Left lobe of liver (tissue), 2 donors: ENCODE results near the gene BRDT. TPM values are rescaled to one million over a fixed set of nuclear protein-coding genes. Genes with fewer than 3 reads are reported as not detected.
A peak's percentile ranks its signal among the peaks of the same experiment; 100 is the strongest.
"Not testable (repeated sequence)": the region's sequence is repeated elsewhere in the genome, so short reads cannot be mapped to it uniquely, and the experiment has no call there.

Experiments used
- ATAC-seq: fragments of 200-7000 bp; cut with Tn5 transposase; one replicate; pipeline ENCODE4 v1.9.1; 2020; ENCODE audit warnings: mild to moderate bottlenecking, moderate library complexity
- DNase-seq: peaks from one replicate; pipeline ENCODE4 v3.0.0-alpha.2; 2020; ENCODE audit warnings: low spot score
- total RNA-seq: library from RNA; stranded (reverse); gene quantifications from one replicate; pipeline ENCODE4 v1.2.1, GENCODE V29; 2021
- donor health status: DM: no; HTN: no; CAD: no; lungs with moderate emphysema.
- donor health status: DM: no; HTN: yes; CAD: no.

BRDT gene
- total RNA-seq, 1 donor from 2014 or later, result not detected

- DNase-seq (no peak), ATAC-seq (peak; percentile 37)
These were observed 32.9 kb downstream of the BRDT start for GRCh38 chr1:91981996-91982609.

- DNase-seq (no peak), ATAC-seq (no peak)
These were observed 44.1 kb downstream of the BRDT start for GRCh38 chr1:91993256-91993655.

GRCh38 chr1:91997607-91998195 is 48.5 kb downstream of the BRDT start:
- no peak for DNase-seq
- peak; percentile 34 for ATAC-seq

GRCh38 chr1:92004129-92004528 is 54.9 kb downstream of the BRDT start:
- DNase-seq, result no peak
- no peak for ATAC-seq

- ATAC-seq (no peak), DNase-seq (no peak)
These were observed 64.7 kb downstream of the BRDT start for GRCh38 chr1:92013923-92014322.

GRCh38 chr1:92016720-92017316 is 67.6 kb downstream of the BRDT start:
- no peak for ATAC-seq
- no peak for DNase-seq

GRCh38 chr1:92017656-92018055 is 68.5 kb downstream of the BRDT start:
- ATAC-seq, result no peak
- DNase-seq, result no peak

- not testable (repeated sequence) for DNase-seq, ATAC-seq
These were observed 76.8 kb downstream of the BRDT start for GRCh38 chr1:92026042-92026441.

- ATAC-seq (no peak), DNase-seq (no peak)
These were observed 77.6 kb downstream of the BRDT start for GRCh38 chr1:92026806-92027205.

- no peak for DNase-seq
- ATAC-seq, result no peak
These were observed 80.2 kb downstream of the BRDT start for GRCh38 chr1:92029241-92029922.

GRCh38 chr1:92030656-92031107 is 81.5 kb downstream of the BRDT start:
- ATAC-seq, result no peak
- DNase-seq, result no peak

GRCh38 chr1:92031281-92032110 is 82.3 kb downstream of the BRDT start:
- no peak for ATAC-seq
- DNase-seq, result no peak

- no peak for ATAC-seq
- no peak for DNase-seq
These were observed 88.2 kb downstream of the BRDT start for GRCh38 chr1:92037400-92037799.

- peak; percentile 96 for ATAC-seq
- no peak for DNase-seq
These were observed 89.6 kb downstream of the BRDT start for GRCh38 chr1:92038695-92039346.

GRCh38 chr1:92040971-92041370 is 91.8 kb downstream of the BRDT start:
- no peak for DNase-seq
- ATAC-seq, result no peak

- ATAC-seq, result no peak
- no peak for DNase-seq
These were observed 94.4 kb downstream of the BRDT start for GRCh38 chr1:92043621-92044020.

- ATAC-seq (no peak), DNase-seq (no peak)
These were observed 96.7 kb downstream of the BRDT start for GRCh38 chr1:92045766-92046495.

GRCh38 chr1:92051948-92052347 is 102.7 kb downstream of the BRDT start:
- no peak for ATAC-seq

More at GRCh38 chr1:92051948-92052347, 102.7 kb downstream of the BRDT start:
- DNase-seq, result no peak
